Central memory CD8-positive, alpha-beta T cell (primary cell): ENCODE data around the gene DHX9.

Source experiments
- ATAC-seq: fragments of 150-1000 bp; cut with Tn5 transposase; replicated peaks from 2 replicates; pipeline ENCODE4 v1.10.0; 2022; ENCODE audit warnings: mild to moderate bottlenecking, moderate FRiP score, moderate number of reproducible peaks; ENCODE audit not compliant: poor library complexity, severe bottlenecking; ENCODE audit errors: extremely low read depth
- DNase-seq, 2 donors: peaks; one replicate each; pipeline ENCODE4 v3.0.0; 2021; ENCODE audit warnings: low spot score in 2 of 2
- H3K27ac Mint-ChIP-seq: one replicate; pipeline ENCODE4 v1.8.0; 2022; ENCODE audit warnings: low read depth, mild to moderate bottlenecking, moderate library complexity, mixed read lengths
- H3K27me3 Mint-ChIP-seq: one replicate; pipeline ENCODE4 v1.8.0; 2022; ENCODE audit warnings: mixed read lengths
- H3K36me3 Mint-ChIP-seq: one replicate; pipeline ENCODE4 v1.8.0; 2022; ENCODE audit warnings: mild to moderate bottlenecking, moderate library complexity, mixed read lengths; ENCODE audit not compliant: insufficient read depth
- H3K4me1 Mint-ChIP-seq: one replicate; pipeline ENCODE4 v1.8.0; 2022; ENCODE audit warnings: mixed read lengths
- H3K4me3 Mint-ChIP-seq: one replicate; pipeline ENCODE4 v1.8.0; 2022; ENCODE audit warnings: mild to moderate bottlenecking, moderate library complexity, mixed read lengths
- H3K9me3 Mint-ChIP-seq: one replicate; pipeline ENCODE4 v1.8.0; 2022; ENCODE audit warnings: mixed read lengths

The DHX9 gene

DNA sequence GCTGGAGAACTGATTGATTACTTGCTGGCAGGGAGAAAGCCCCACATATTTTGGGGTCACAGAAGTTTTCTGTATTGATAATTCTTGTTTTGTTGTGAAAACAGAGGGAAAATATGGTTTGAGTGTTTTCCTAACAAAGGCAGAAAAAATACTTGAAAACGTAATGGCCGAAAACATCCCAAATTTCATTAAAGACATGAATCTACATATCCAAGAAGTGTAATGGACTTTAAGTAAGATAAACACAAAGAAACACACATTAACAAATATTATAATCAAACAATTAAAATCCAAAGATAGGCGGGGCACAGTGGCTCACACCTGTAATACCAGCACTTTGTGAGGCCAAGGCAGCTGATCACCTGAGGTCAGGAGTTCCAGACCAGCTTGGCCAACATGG, 74.3 kb downstream of the DHX9 start:
- H3K9me3 Mint-ChIP-seq, result no peaks in the 10 kb centered on the region
- H3K4me1 Mint-ChIP-seq, result no peaks in the 10 kb centered on the region
- H3K4me3 Mint-ChIP-seq, result no peak overlapping the region
- peaks cover 38% of the 10 kb centered on the region for H3K27me3 Mint-ChIP-seq
- no peaks in the 10 kb centered on the region for H3K36me3 Mint-ChIP-seq
- ATAC-seq, result no peak
- no peak overlapping the region for H3K27ac Mint-ChIP-seq
- DNase-seq, result no peak

DNA sequence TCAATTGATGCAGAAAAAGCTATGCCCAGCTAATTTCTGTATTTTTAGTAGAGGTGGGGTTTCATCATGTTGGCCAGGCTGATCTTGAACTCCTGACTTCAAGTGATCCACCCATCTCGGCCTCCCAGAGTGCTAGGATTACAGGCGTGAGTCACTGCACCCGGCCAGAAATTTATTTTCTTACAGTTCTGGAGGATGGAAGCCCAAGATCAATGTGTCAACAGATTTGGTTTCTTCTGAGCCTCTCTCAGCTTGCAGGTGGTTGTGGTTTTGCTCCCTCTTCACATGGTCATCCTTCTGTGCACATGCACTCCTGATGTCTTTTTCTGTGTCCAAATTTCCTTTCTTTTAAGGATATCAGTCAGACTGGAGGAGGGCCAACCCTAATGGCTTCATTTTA, 78.2 kb downstream of the DHX9 start:
- Mint-ChIP-seq H3K4me3 (no peak overlapping the region), H3K27me3 (peaks cover 56% of the 10 kb centered on the region), H3K9me3 (no peaks in the 10 kb centered on the region), H3K27ac (no peak overlapping the region), H3K36me3 (no peaks in the 10 kb centered on the region), H3K4me1 (no peaks in the 10 kb centered on the region)
- ATAC-seq (no peak), DNase-seq (no peak)

GRCh38 chr1:182925661-182926060, 86.5 kb downstream of the DHX9 start:
- no peak for ATAC-seq
- DNase-seq, result no peak
- H3K27ac Mint-ChIP-seq, result no peak overlapping the region
- H3K27me3 Mint-ChIP-seq, result peaks cover 38% of the 10 kb centered on the region
- no peak overlapping the region for H3K4me3 Mint-ChIP-seq
- no peaks in the 10 kb centered on the region for H3K36me3 Mint-ChIP-seq
- H3K4me1 Mint-ChIP-seq, result no peaks in the 10 kb centered on the region
- no peaks in the 10 kb centered on the region for H3K9me3 Mint-ChIP-seq

DNA sequence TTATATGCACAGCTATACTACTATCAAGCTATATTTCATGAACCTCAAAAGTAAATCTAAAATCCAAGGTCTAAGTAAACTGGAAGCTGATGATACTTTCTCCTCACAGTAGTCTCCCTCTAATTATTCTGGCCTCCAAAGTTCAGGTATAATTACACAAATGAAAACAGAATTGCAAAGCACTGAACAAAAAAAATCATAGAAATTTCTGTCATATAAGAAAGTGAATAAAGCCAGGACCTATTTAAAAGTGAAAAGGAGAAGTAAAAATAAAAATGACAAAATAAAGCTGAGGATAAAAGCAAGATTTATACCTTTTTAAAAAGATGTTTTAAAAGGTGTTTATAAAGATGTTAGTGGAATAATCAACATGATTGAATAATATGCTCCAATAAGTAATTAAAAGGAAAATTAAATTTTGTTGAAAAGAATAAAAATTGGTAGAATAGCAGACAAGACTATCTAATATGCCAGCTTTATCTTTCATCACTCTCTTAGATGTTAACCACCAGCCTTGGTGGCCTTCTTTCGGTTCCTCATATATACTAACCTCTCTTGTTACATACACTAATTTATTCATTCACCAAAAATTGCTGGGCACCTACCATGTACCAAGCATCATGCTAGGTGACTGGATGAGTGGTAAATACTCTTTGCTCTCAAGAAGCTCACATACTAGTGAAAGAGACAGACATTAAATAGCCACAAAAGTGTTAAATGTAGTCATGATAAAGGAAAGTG, 88.7 kb downstream of the DHX9 start:
- DNase-seq (no peak), ATAC-seq (no peak)
- Mint-ChIP-seq H3K4me3 (no peak overlapping the region), H3K27me3 (peaks cover 21% of the 10 kb centered on the region), H3K36me3 (no peaks in the 10 kb centered on the region), H3K9me3 (no peaks in the 10 kb centered on the region), H3K4me1 (no peaks in the 10 kb centered on the region), H3K27ac (no peak overlapping the region)

- H3K36me3 Mint-ChIP-seq, result no peaks in the 10 kb centered on the region
- H3K4me1 Mint-ChIP-seq, result no peaks in the 10 kb centered on the region
- no peak overlapping the region for H3K27ac Mint-ChIP-seq
- no peak overlapping the region for H3K4me3 Mint-ChIP-seq
- H3K9me3 Mint-ChIP-seq, result no peaks in the 10 kb centered on the region
- peaks cover 29% of the 10 kb centered on the region for H3K27me3 Mint-ChIP-seq
- DNase-seq (no peak), ATAC-seq (no peak)
Measured at GRCh38 chr1:182930985-182931384, 91.8 kb downstream of the DHX9 start.

DNA sequence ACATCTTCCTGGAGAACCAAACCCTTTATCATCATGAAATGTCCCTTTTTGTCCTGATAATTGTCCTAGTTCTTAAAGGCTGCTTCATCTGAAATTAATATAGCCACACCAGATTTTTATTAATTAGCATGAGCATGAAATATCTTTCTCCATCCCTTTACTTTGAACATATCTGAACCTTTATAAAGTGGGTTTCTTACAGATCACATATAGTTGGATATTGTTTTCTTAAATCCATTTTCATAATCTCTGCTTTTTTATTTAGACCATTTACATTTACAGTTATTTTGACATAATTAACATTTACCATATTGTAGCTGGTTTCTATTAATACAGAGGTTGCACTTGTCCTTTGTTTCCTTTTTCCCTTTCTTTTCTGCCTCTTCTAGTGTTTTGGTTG, 96.6 kb downstream of the DHX9 start:
- no peaks in the 10 kb centered on the region for H3K4me1 Mint-ChIP-seq
- DNase-seq (no peak), ATAC-seq (no peak)
- peaks cover 60% of the 10 kb centered on the region for H3K27me3 Mint-ChIP-seq
- H3K4me3 Mint-ChIP-seq, result no peak overlapping the region
- H3K36me3 Mint-ChIP-seq, result no peaks in the 10 kb centered on the region
- H3K9me3 Mint-ChIP-seq, result no peaks in the 10 kb centered on the region
- H3K27ac Mint-ChIP-seq, result no peak overlapping the region
